Activated CD4-positive, CD25-positive, alpha-beta regulatory T cell treated with anti-CD3 and anti-CD28 coated beads, Interleukin-2, amount 50 U/mL, for 24 hours (primary cell): ENCODE results near the gene PGF.

Experiments
- ATAC-seq, 2 donors: fragments of 150-1000 bp; cut with Tn5 transposase; one replicate each; pipeline ENCODE4 v1.10.0; 2021; ENCODE audit warnings: mild to moderate bottlenecking in 1 of 2, moderate library complexity in 1 of 2

Gene PGF

GRCh38 chr14:74978416-74978947, 23.1 kb upstream of the PGF start:
- ATAC-seq, result no peak

GRCh38 chr14:74977901-74978385, 22.5 kb upstream of the PGF start:
- ATAC-seq, result no peak

- ATAC-seq, result no peak
Observed at GRCh38 chr14:74977164-74977900, 21.9 kb upstream of the PGF start.

GRCh38 chr14:74976264-74977113, 21.1 kb upstream of the PGF start:
- ATAC-seq, result no peak

- no peak for ATAC-seq
Observed at GRCh38 chr14:74975059-74975810, 19.8 kb upstream of the PGF start.

GRCh38 chr14:74974364-74975058, 19.1 kb upstream of the PGF start:
- no peak for ATAC-seq

- no peak for ATAC-seq
Observed at GRCh38 chr14:74973905-74974363, 18.5 kb upstream of the PGF start.

GRCh38 chr14:74973003-74973653, 17.7 kb upstream of the PGF start:
- ATAC-seq, result peak in 1 of 2 donors; percentile 69

- no peak for ATAC-seq
Observed at GRCh38 chr14:74968811-74969210, 13.4 kb upstream of the PGF start.

- ATAC-seq, result no peak
Observed at GRCh38 chr14:74965486-74966153, 10.2 kb upstream of the PGF start.

- no peak for ATAC-seq
Observed at GRCh38 chr14:74964787-74965485, 9.5 kb upstream of the PGF start.

- ATAC-seq, result no peak
Observed at GRCh38 chr14:74963705-74964271, 8.4 kb upstream of the PGF start.

GRCh38 chr14:74963178-74963704, 7.8 kb upstream of the PGF start:
- ATAC-seq, result no peak

- no peak for ATAC-seq
Observed at GRCh38 chr14:74962493-74962892, 7.1 kb upstream of the PGF start.

- ATAC-seq, result no peak
Observed at GRCh38 chr14:74962046-74962445, 6.6 kb upstream of the PGF start.

- no peak for ATAC-seq
Observed at GRCh38 chr14:74961238-74961911, 6.0 kb upstream of the PGF start.

GRCh38 chr14:74960736-74961135, 5.3 kb upstream of the PGF start:
- no peak for ATAC-seq

GRCh38 chr14:74959596-74960180, 4.3 kb upstream of the PGF start:
- ATAC-seq, result no peak
